Activated CD8-positive, alpha-beta memory T cell treated with anti-CD3 and anti-CD28 coated beads, Interleukin-2, amount 50 U/mL, for 4 hours (primary cell): Measurements from ENCODE around the gene AHDC1.

Experiments used
- DNase-seq: peaks from one replicate; pipeline ENCODE4 v3.0.0-alpha.2; 2020

AHDC1 gene

GRCh38 chr1:27574871-27575831 lies 28.8 kb downstream of the AHDC1 start:
- no peak for DNase-seq

- DNase-seq: no peak
Measured at GRCh38 chr1:27574001-27574781, 29.8 kb downstream of the AHDC1 start.

- DNase-seq: no peak
Measured at GRCh38 chr1:27572679-27573426, 31.1 kb downstream of the AHDC1 start.

- DNase-seq: no peak
Measured at GRCh38 chr1:27572019-27572678, 31.8 kb downstream of the AHDC1 start.

GRCh38 chr1:27571439-27572018 lies 32.4 kb downstream of the AHDC1 start:
- no peak for DNase-seq

GRCh38 chr1:27570784-27571183 lies 33.2 kb downstream of the AHDC1 start:
- no peak for DNase-seq

- no peak for DNase-seq
Measured at GRCh38 chr1:27570356-27570755, 33.6 kb downstream of the AHDC1 start.

- no peak for DNase-seq
Measured at GRCh38 chr1:27569506-27570291, 34.2 kb downstream of the AHDC1 start.

- DNase-seq: no peak
Measured at GRCh38 chr1:27569088-27569460, 34.9 kb downstream of the AHDC1 start.

GRCh38 chr1:27568300-27569087 lies 35.5 kb downstream of the AHDC1 start:
- peak; percentile 91 for DNase-seq

GRCh38 chr1:27567971-27568299 lies 36.0 kb downstream of the AHDC1 start:
- no peak for DNase-seq

GRCh38 chr1:27567146-27567526 lies 36.8 kb downstream of the AHDC1 start:
- no peak for DNase-seq

- no peak for DNase-seq
Measured at GRCh38 chr1:27566462-27567145, 37.3 kb downstream of the AHDC1 start.

- no peak for DNase-seq
Measured at GRCh38 chr1:27564710-27565649, 39.0 kb downstream of the AHDC1 start.

- DNase-seq: no peak
Measured at GRCh38 chr1:27563591-27564471, 40.1 kb downstream of the AHDC1 start.

- no peak for DNase-seq
Measured at GRCh38 chr1:27563341-27563590, 40.7 kb downstream of the AHDC1 start.

GRCh38 chr1:27562534-27563340 lies 41.2 kb downstream of the AHDC1 start:
- DNase-seq: no peak
